PC-9 (cell line): ENCODE data around the gene L3HYPDH. TPM values are rescaled to one million over a fixed set of nuclear protein-coding genes. Genes with fewer than 3 reads are reported as not detected.

Experiments used
- BruUV-seq: library from RNA; stranded (reverse); fragments of 400-500 nt; replicated peaks from 2 replicates; lab custom pipeline; 2021; lab: Mats Ljungman, UMichigan
- CTCF ChIA-PET: fragments of 300-600 bp; sonication (Branson Sonifier 250); formaldehyde crosslinking; loops from one replicate; lab custom pipeline; 2022; ENCODE audit warnings: antibody characterized with exemption; lab: Charles Lee
- POLR2A ChIA-PET: fragments of 300-600 bp; sonication (Branson Sonifier 250); formaldehyde crosslinking; loops from one replicate; lab custom pipeline; 2022; ENCODE audit warnings: antibody characterized with exemption; ENCODE audit not compliant: unreplicated experiment; lab: Charles Lee
- DNase-seq, 2 experiments: peaks; one replicate each; pipeline versions ENCODE4 v3.0.0 to v3.0.0-alpha.2; 2015 to 2022; ENCODE audit warnings: mixed read lengths in 1 of 2
- H2AFZ ChIP-seq: fragments of 200-600 bp; sonication (generic); 2 replicates; pipeline ENCODE4 v1.8.1; 2017; ENCODE audit warnings: antibody characterized with exemption
- H3F3A ChIP-seq: fragments of 200-600 bp; sonication (generic); 2 replicates; pipeline ENCODE4 v1.8.1; 2017; ENCODE audit warnings: antibody characterized with exemption, mild to moderate bottlenecking, low read depth; ENCODE audit not compliant: insufficient read depth
- H3K27ac ChIP-seq: fragments of 200-600 bp; sonication (generic); 2 replicates; pipeline ENCODE4 v1.6.1; 2016; ENCODE audit warnings: mixed run types
- H3K27me3 ChIP-seq: fragments of 200-600 bp; sonication (generic); 2 replicates; pipeline ENCODE4 v1.6.1; 2016; ENCODE audit warnings: low read depth, mixed run types; ENCODE audit not compliant: insufficient read depth
- H3K36me3 ChIP-seq: fragments of 200-600 bp; sonication (generic); 2 replicates; pipeline ENCODE4 v1.6.1; 2016; ENCODE audit warnings: low read depth, mixed run types
- H3K4me1 ChIP-seq: fragments of 200-600 bp; sonication (generic); replicated peaks from 2 replicates; pipeline ENCODE4 v1.6.1; 2016; ENCODE audit warnings: mixed run types; ENCODE audit not compliant: insufficient read depth
- H3K4me2 ChIP-seq: fragments of 200-600 bp; sonication (generic); 2 replicates; pipeline ENCODE4 v1.6.1; 2017; ENCODE audit warnings: mixed run types
- H3K4me3 ChIP-seq: fragments of 200-600 bp; sonication (generic); 2 replicates; pipeline ENCODE4 v1.6.1; 2016; ENCODE audit warnings: mixed run types
- H3K79me2 ChIP-seq: fragments of 200-600 bp; sonication (generic); 2 replicates; pipeline ENCODE4 v1.6.1; 2017; ENCODE audit warnings: low read depth, mixed run types
- H3K9me2 ChIP-seq: fragments of 200-600 bp; sonication (generic); 2 replicates; pipeline ENCODE4 v1.8.1; 2017; ENCODE audit warnings: mild to moderate bottlenecking; ENCODE audit not compliant: insufficient read depth
- H3K9me3 ChIP-seq: fragments of 200-600 bp; sonication (generic); 2 replicates; pipeline ENCODE4 v1.8.1; 2016; ENCODE audit warnings: low read depth; ENCODE audit not compliant: insufficient read depth
- H4K20me1 ChIP-seq: fragments of 200-600 bp; sonication (generic); 2 replicates; pipeline ENCODE4 v1.8.1; 2017; ENCODE audit not compliant: insufficient read depth
- CTCF ChIP-seq: fragments of 200-600 bp; sonication (generic); conservative IDR thresholded peaks from 2 replicates; pipeline ENCODE4 v1.6.1; 2017; ENCODE audit warnings: mixed run types, antibody characterized with exemption, mild to moderate bottlenecking, moderate library complexity
- EZH2 ChIP-seq: fragments of 200-600 bp; sonication (generic); IDR thresholded peaks from 2 replicates; pipeline ENCODE4 v1.8.0; 2017; ENCODE audit warnings: antibody characterized with exemption, low read depth
- intact Hi-C: fragments of 100-400 bp; cut with micrococcal nuclease; formaldehyde crosslinking; loops from one replicate; pipeline ENCODE4 v1.10.0; 2022; ENCODE audit not compliant: unreplicated experiment
- total RNA-seq: library from RNA; stranded (reverse); gene quantifications from 2 replicates; pipeline ENCODE4 v1.2.3, GENCODE V29; 2021

Gene L3HYPDH
- total RNA-seq, 1 experiment from 2014 or later = 121 TPM

GRCh38 chr14:59425322-59425935, 58.8 kb downstream of the L3HYPDH start:
- intact Hi-C loops = no loop called here
- no peak overlapping the region for H2AFZ ChIP-seq

GRCh38 chr14:59424341-59425071, 59.7 kb downstream of the L3HYPDH start:
- H3K27me3 ChIP-seq = no peaks in the 10 kb centered on the region
- no peak overlapping the region for H2AFZ ChIP-seq
- H3F3A ChIP-seq = no peaks in the 10 kb centered on the region
- no peak overlapping the region for H3K4me3 ChIP-seq
- H3K36me3 ChIP-seq = no peaks in the 10 kb centered on the region
- no peaks in the 10 kb centered on the region for H4K20me1 ChIP-seq
- no peaks in the 10 kb centered on the region for H3K9me3 ChIP-seq
- no peak overlapping the region for H3K4me2 ChIP-seq
- BruUV-seq = no TSS peak
- DNase-seq = no peak
- H3K27ac ChIP-seq = no peak overlapping the region
- POLR2A ChIA-PET = no interaction called here
- intact Hi-C loops = loop anchor here (5.0 kb wide), 1 partner anchor 57 kb away; no protein-coding TSS in a partner anchor
- H3K9me2 ChIP-seq = no peaks in the 10 kb centered on the region
- H3K4me1 ChIP-seq = no peaks in the 10 kb centered on the region
- CTCF ChIA-PET = no interaction called here
- H3K79me2 ChIP-seq = no peaks in the 10 kb centered on the region
- TF ChIP-seq EZH2 (no peak), CTCF (no peak)

More at GRCh38 chr14:59425322-59425935, 58.8 kb downstream of the L3HYPDH start:
- Histone ChIP-seq H3K27ac (no peak overlapping the region), H3F3A (no peaks in the 10 kb centered on the region), H3K9me2 (no peaks in the 10 kb centered on the region), H3K4me3 (no peak overlapping the region), H3K9me3 (no peaks in the 10 kb centered on the region), H3K79me2 (no peaks in the 10 kb centered on the region), H3K4me1 (no peaks in the 10 kb centered on the region), H3K27me3 (no peaks in the 10 kb centered on the region), H3K4me2 (no peak overlapping the region), H3K36me3 (no peaks in the 10 kb centered on the region), H4K20me1 (no peaks in the 10 kb centered on the region)
- ChIA-PET CTCF (no interaction called here), POLR2A (no interaction called here)
- DNase-seq = no peak
- no TSS peak for BruUV-seq
- TF ChIP-seq EZH2 = no peak
- TF ChIP-seq CTCF = no peak

Other genes with a start within 250 kb of the L3HYPDH start
- 13.6 and 15.2 TPM in 2 replicates for gene GPR135, start 19.0 kb downstream of the L3HYPDH start, total RNA-seq
- gene JKAMP, start 109 bp upstream of the L3HYPDH start, total RNA-seq = 54.6 and 60.1 TPM in 2 replicates
- gene CCDC175, start 92.4 kb upstream of the L3HYPDH start, total RNA-seq = not detected in 2 replicates